K562 (cell line): ENCODE measurements around the gene ING4. TPM values are rescaled to one million over a fixed set of nuclear protein-coding genes. Genes with fewer than 3 reads are reported as not detected.
A peak's percentile ranks its signal among the peaks of the same experiment; 100 is the strongest.

Experiments used
- HMG20A ChIP-seq: fragments of 450-650 bp; formaldehyde crosslinking; conservative IDR thresholded peaks from 2 replicates; pipeline ENCODE4 v1.4.0; 2020; ENCODE audit warnings: mild to moderate bottlenecking, mixed read lengths
- NR4A1 ChIP-seq, 2 experiments: fragments of 250-450 bp in 1 of 2; fragments of 450-650 bp in 1 of 2; sonication (Bioruptor Pico) in 1 of 2; IDR thresholded peaks; 2 replicates each; pipeline versions ENCODE4 v1.4.0 to v1.6.1; 2016 to 2020; ENCODE audit warnings: mild to moderate bottlenecking in 2 of 2, missing compliant biosample characterization in 1 of 2, missing genetic modification characterization in 1 of 2, moderate library complexity in 1 of 2
- PHF8 ChIP-seq: fragments of 200-600 bp; sonication (generic); IDR thresholded peaks from 2 replicates; pipeline ENCODE4 v1.6.1; 2012; ENCODE audit warnings: mixed run types, mild to moderate bottlenecking, inconsistent platforms, low read length, moderate library complexity, borderline replicate concordance
- POLR2G ChIP-seq: fragments of 200-400 bp; formaldehyde crosslinking; IDR thresholded peaks from 2 replicates; pipeline ENCODE4 v1.6.1; 2017; ENCODE audit warnings: low read depth, mild to moderate bottlenecking, antibody characterized with exemption, low read length, moderate library complexity
- SIN3A ChIP-seq, 2 experiments: fragments of 150-350 bp in 1 of 2; IDR thresholded peaks; 2 replicates each; pipeline ENCODE4 v1.6.1; 2011 to 2016; ENCODE audit warnings: borderline replicate concordance in 2 of 2, low read depth in 2 of 2, low read length in 2 of 2, mild to moderate bottlenecking in 2 of 2, moderate library complexity in 2 of 2; ENCODE audit not compliant: control insufficient read depth in 1 of 2
- TAL1 ChIP-seq: fragments of 450-650 bp; IDR thresholded peaks from 2 replicates; pipeline ENCODE4 v1.6.1; 2016; ENCODE audit warnings: mild to moderate bottlenecking
- TBL1XR1 ChIP-seq, 2 experiments: IDR thresholded peaks; 2 replicates each; pipeline ENCODE4 v1.6.1; 2012; ENCODE audit warnings: improper control_type of control experiment in 2 of 2, low read length in 2 of 2, mild to moderate bottlenecking in 1 of 2
- ZNF444 ChIP-seq: fragments of 250-450 bp; sonication (Bioruptor Pico); IDR thresholded peaks from 2 replicates; pipeline ENCODE4 v1.4.0; 2020; ENCODE audit warnings: mild to moderate bottlenecking, moderate library complexity
- ZNF766 ChIP-seq: fragments of 200-800 bp; sonication (Bioruptor generic); conservative IDR thresholded peaks from 2 replicates; pipeline ENCODE4 v1.6.1; 2016; ENCODE audit warnings: missing genetic modification characterization, missing compliant biosample characterization
- polyA plus RNA-seq, 8 experiments: library from polyadenylated mRNA; depleted of rRNA in 4 of 8; stranded (reverse) in 5 of 8; unstranded in 3 of 8; fragments of >200 nt; fragmentation: Nextera tagmentation in 2 of 8; fragmentation: Illumina TruSeq in 1 of 8; extraction: Ambion mirVana in 2 of 8; extraction: Trizol in 1 of 8; gene quantifications; 2 replicates each; pipeline versions ENCODE4 v1.2.1 to v1.2.3, GENCODE V29; 2011 to 2014; ENCODE audit warnings: inconsistent platforms in 1 of 8, missing spikeins in 1 of 8
- total RNA-seq, 7 experiments: library from RNA; depleted of rRNA in 6 of 7; stranded (reverse); fragments of >200 nt in 6 of 7; fragmentation: Illumina TruSeq in 2 of 7; extraction: Trizol in 2 of 7; gene quantifications; 2 replicates each; pipeline versions ENCODE4 v1.2.1 to v1.2.3, GENCODE V29; 2011 to 2021; ENCODE audit warnings: low replicate concordance in 1 of 7
- TF ChIP-seq, protein P1 (sequence below): fragments of 250-450 bp; sonication (Bioruptor Pico); IDR thresholded peaks from 2 replicates; pipeline ENCODE4 v1.4.0; 2020; ENCODE audit warnings: mild to moderate bottlenecking, moderate library complexity
- TF ChIP-seq, protein P2 (sequence below): sonication (generic); formaldehyde crosslinking; IDR thresholded peaks from 2 replicates; pipeline ENCODE4 v1.8.1; 2023; ENCODE audit warnings: mild to moderate bottlenecking, missing genetic modification reagents
- TF ChIP-seq, protein P3 (sequence below): fragments of 250-450 bp; sonication (Bioruptor Pico); IDR thresholded peaks from 2 replicates; pipeline ENCODE4 v1.8.0; 2021; ENCODE audit warnings: mild to moderate bottlenecking, moderate library complexity

ING4 gene
- total and polyA plus RNA-seq, 9 of the 15 experiments (the other 6 are each of a cell fraction or from before 2014, with no cell fraction given) = 6.6 to 30.2 (median 15.7) TPM

DNA sequence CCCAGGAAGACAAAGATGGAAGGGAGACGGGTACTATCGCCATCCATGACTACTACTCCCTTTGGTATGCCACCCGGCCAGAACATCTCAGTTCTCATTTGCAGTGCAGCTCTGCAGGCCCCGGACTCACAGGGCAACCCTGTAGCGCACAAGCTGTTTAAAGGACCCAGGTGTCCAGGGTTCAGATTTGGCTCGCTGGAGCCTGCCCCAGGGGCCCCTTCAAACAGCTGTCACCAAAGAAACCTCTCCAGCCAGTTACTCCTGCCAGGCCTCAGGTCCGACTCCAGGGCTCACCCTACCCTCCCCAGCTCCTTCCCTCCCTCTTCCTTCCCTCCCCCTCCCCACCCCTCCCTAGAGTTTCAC, 50.3 kb downstream of the ING4 start (continued):
- TF ChIP-seq NR4A1 (CRISPR knock-in tag; IDR thresholded peaks at IDR 0.05) = no peak
- 0 out of 2 replicates have a peak, but pooled peaks have one; percentile 10 for TF ChIP-seq NR4A1 (tag; IDR thresholded peaks at IDR 0.05)
- no peak for TF ChIP-seq HMG20A (CRISPR knock-in tag)
- no peak for TF ChIP-seq TBL1XR1 (IDR thresholded peaks at IDR 0.05; ENCODE audit: low read length in 2 of 2)
- 0 out of 2 replicates have a peak, but pooled peaks have one; percentile 68 for TF ChIP-seq ZNF444
- TF ChIP-seq ZNF766 (CRISPR knock-in tag) = peak; percentile 96
- TF ChIP-seq, protein P1, sequence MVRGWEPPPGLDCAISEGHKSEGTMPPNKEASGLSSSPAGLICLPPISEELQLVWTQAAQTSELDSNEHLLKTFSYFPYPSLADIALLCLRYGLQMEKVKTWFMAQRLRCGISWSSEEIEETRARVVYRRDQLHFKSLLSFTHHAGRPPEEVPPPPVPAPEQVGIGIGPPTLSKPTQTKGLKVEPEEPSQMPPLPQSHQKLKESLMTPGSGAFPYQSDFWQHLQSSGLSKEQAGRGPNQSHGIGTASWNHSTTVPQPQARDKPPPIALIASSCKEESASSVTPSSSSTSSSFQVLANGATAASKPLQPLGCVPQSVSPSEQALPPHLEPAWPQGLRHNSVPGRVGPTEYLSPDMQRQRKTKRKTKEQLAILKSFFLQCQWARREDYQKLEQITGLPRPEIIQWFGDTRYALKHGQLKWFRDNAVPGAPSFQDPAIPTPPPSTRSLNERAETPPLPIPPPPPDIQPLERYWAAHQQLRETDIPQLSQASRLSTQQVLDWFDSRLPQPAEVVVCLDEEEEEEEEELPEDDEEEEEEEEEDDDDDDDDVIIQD (CRISPR knock-in tag) = no peak
- no peak for TF ChIP-seq SIN3A (IDR thresholded peaks at IDR 0.05; ENCODE audit: borderline replicate concordance in 2 of 2, control insufficient read depth in 1 of 2, low read depth in 2 of 2, low read length in 2 of 2)
- TF ChIP-seq POLR2G = 0 out of 2 replicates have a peak, but pooled peaks have one; percentile 29
- TF ChIP-seq, protein P2, sequence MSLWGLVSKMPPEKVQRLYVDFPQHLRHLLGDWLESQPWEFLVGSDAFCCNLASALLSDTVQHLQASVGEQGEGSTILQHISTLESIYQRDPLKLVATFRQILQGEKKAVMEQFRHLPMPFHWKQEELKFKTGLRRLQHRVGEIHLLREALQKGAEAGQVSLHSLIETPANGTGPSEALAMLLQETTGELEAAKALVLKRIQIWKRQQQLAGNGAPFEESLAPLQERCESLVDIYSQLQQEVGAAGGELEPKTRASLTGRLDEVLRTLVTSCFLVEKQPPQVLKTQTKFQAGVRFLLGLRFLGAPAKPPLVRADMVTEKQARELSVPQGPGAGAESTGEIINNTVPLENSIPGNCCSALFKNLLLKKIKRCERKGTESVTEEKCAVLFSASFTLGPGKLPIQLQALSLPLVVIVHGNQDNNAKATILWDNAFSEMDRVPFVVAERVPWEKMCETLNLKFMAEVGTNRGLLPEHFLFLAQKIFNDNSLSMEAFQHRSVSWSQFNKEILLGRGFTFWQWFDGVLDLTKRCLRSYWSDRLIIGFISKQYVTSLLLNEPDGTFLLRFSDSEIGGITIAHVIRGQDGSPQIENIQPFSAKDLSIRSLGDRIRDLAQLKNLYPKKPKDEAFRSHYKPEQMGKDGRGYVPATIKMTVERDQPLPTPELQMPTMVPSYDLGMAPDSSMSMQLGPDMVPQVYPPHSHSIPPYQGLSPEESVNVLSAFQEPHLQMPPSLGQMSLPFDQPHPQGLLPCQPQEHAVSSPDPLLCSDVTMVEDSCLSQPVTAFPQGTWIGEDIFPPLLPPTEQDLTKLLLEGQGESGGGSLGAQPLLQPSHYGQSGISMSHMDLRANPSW = no peak
- peak; percentile 13; the same call in 1 of the 2 replicates for TF ChIP-seq PHF8
- TF ChIP-seq, protein P3, sequence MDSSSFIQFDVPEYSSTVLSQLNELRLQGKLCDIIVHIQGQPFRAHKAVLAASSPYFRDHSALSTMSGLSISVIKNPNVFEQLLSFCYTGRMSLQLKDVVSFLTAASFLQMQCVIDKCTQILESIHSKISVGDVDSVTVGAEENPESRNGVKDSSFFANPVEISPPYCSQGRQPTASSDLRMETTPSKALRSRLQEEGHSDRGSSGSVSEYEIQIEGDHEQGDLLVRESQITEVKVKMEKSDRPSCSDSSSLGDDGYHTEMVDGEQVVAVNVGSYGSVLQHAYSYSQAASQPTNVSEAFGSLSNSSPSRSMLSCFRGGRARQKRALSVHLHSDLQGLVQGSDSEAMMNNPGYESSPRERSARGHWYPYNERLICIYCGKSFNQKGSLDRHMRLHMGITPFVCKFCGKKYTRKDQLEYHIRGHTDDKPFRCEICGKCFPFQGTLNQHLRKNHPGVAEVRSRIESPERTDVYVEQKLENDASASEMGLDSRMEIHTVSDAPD = no peak
- TF ChIP-seq TAL1 = no peak
